Measurements from ENCODE around the gene UXS1. TPM values are rescaled to one million over a fixed set of nuclear protein-coding genes. Genes with fewer than 3 reads are reported as not detected.

UXS1 gene
- total RNA-seq, 1 experiment from 2014 or later: 31.2 TPM

- Mint-ChIP-seq H3K4me3 (ENCODE audit: unreplicated experiment) (no peak overlapping the region), H3K27me3 (ENCODE audit: insufficient read depth, unreplicated experiment) (peaks cover 18% of the 10 kb centered on the region)
Observed at GRCh38 chr2:106070181-106070580, 123.9 kb downstream of the UXS1 start.

GRCh38 chr2:106068451-106068850 lies 125.7 kb downstream of the UXS1 start:
- ChIA-PET CTCF (no interaction called here), POLR2A (no interaction called here)
- intact Hi-C loops (cut with micrococcal nuclease): no loop called here
- DNase-seq (ENCODE audit: unreplicated experiment): no peak
- Mint-ChIP-seq H3K9me3 (ENCODE audit: unreplicated experiment) (no peaks in the 10 kb centered on the region), H3K27me3 (ENCODE audit: insufficient read depth, unreplicated experiment) (peaks cover 18% of the 10 kb centered on the region), H3K27ac (ENCODE audit: low read depth, unreplicated experiment) (no peak overlapping the region), H3K4me1 (ENCODE audit: insufficient read depth, unreplicated experiment) (no peaks in the 10 kb centered on the region), H3K4me3 (ENCODE audit: unreplicated experiment) (no peak overlapping the region), H3K36me3 (ENCODE audit: insufficient read depth, unreplicated experiment) (no peaks in the 10 kb centered on the region)
- BruUV-seq (replicated peaks): no TSS peak
- TF ChIP-seq CTCF (IDR thresholded peaks at IDR 0.05; ENCODE audit: unreplicated experiment): no peak

More at GRCh38 chr2:106070181-106070580, 123.9 kb downstream of the UXS1 start:
- Mint-ChIP-seq H3K36me3 (ENCODE audit: insufficient read depth, unreplicated experiment) (no peaks in the 10 kb centered on the region), H3K9me3 (ENCODE audit: unreplicated experiment) (no peaks in the 10 kb centered on the region), H3K27ac (ENCODE audit: low read depth, unreplicated experiment) (no peak overlapping the region), H3K4me1 (ENCODE audit: insufficient read depth, unreplicated experiment) (no peaks in the 10 kb centered on the region)
- no peak for TF ChIP-seq CTCF (IDR thresholded peaks at IDR 0.05; ENCODE audit: unreplicated experiment)
- ChIA-PET CTCF (interaction anchor here (0.6 to 1.4 kb wide), 3 partner anchors 8 to 760 kb away, joined by 3 read pairs; no protein-coding TSS in a partner anchor), POLR2A (interaction anchor here (0.6 to 0.9 kb wide), 2 partner anchors 9 to 12 kb away, joined by 3 to 4 read pairs; no protein-coding TSS in a partner anchor)
- DNase-seq (ENCODE audit: unreplicated experiment): no peak
- intact Hi-C loops (cut with micrococcal nuclease): no loop called here
- BruUV-seq (replicated peaks): no TSS peak

GRCh38 chr2:106065983-106066820 lies 127.9 kb downstream of the UXS1 start:
- Mint-ChIP-seq H3K9me3 (ENCODE audit: unreplicated experiment) (no peaks in the 10 kb centered on the region), H3K27ac (ENCODE audit: low read depth, unreplicated experiment) (no peak overlapping the region), H3K4me3 (ENCODE audit: unreplicated experiment) (no peak overlapping the region), H3K36me3 (ENCODE audit: insufficient read depth, unreplicated experiment) (no peaks in the 10 kb centered on the region), H3K27me3 (ENCODE audit: insufficient read depth, unreplicated experiment) (peaks cover 18% of the 10 kb centered on the region), H3K4me1 (ENCODE audit: insufficient read depth, unreplicated experiment) (peaks cover 6% of the 10 kb centered on the region)
- no peak for TF ChIP-seq CTCF (IDR thresholded peaks at IDR 0.05; ENCODE audit: unreplicated experiment)
- POLR2A ChIA-PET: no interaction called here
- DNase-seq (ENCODE audit: unreplicated experiment): no peak
- intact Hi-C loops (cut with micrococcal nuclease): no loop called here
- CTCF ChIA-PET: interaction anchor here (0.6 kb wide), 1 partner anchor 483 kb away, joined by 3 read pairs; no protein-coding TSS in a partner anchor
- no TSS peak for BruUV-seq (replicated peaks)

- CTCF ChIA-PET: no interaction called here
- Mint-ChIP-seq H3K27ac (ENCODE audit: low read depth, unreplicated experiment) (no peak overlapping the region), H3K27me3 (ENCODE audit: insufficient read depth, unreplicated experiment) (peaks cover 18% of the 10 kb centered on the region), H3K36me3 (ENCODE audit: insufficient read depth, unreplicated experiment) (no peaks in the 10 kb centered on the region), H3K9me3 (ENCODE audit: unreplicated experiment) (no peaks in the 10 kb centered on the region), H3K4me3 (ENCODE audit: unreplicated experiment) (no peak overlapping the region), H3K4me1 (ENCODE audit: insufficient read depth, unreplicated experiment) (peaks cover 6% of the 10 kb centered on the region)
- no peak for DNase-seq (ENCODE audit: unreplicated experiment)
- POLR2A ChIA-PET: no interaction called here
- no peak for TF ChIP-seq CTCF (IDR thresholded peaks at IDR 0.05; ENCODE audit: unreplicated experiment)
- no TSS peak for BruUV-seq (replicated peaks)
- intact Hi-C loops (cut with micrococcal nuclease): no loop called here
Observed at GRCh38 chr2:106065268-106065982, 128.7 kb downstream of the UXS1 start.

Measured in MCF 10A (cell line).